Lung (tissue), 12 donors: ENCODE results near the gene APLP1. TPM values are rescaled to one million over a fixed set of nuclear protein-coding genes. Genes with fewer than 3 reads are reported as not detected.

ENCODE experiments used
- ATAC-seq: fragments of 200-7000 bp; cut with Tn5 transposase; one replicate; pipeline ENCODE4 v1.9.1; 2020; ENCODE audit warnings: moderate number of reproducible peaks; ENCODE audit not compliant: insufficient read depth, low FRiP score
- DNase-seq, 3 donors: peaks; one replicate each; pipeline ENCODE4 v3.0.0-alpha.2; 2013 to 2017
- H3K27ac ChIP-seq, 2 donors: one replicate each; pipeline ENCODE4 v1.5.1; 2013; ENCODE audit warnings: mild to moderate bottlenecking in 2 of 2, moderate library complexity in 2 of 2, control low read depth in 1 of 2, inconsistent platforms in 1 of 2, low read depth in 1 of 2, low read length in 1 of 2
- H3K27me3 ChIP-seq, 3 donors: one replicate each; pipeline ENCODE4 v1.5.1; 2013; ENCODE audit warnings: low read length in 2 of 3; ENCODE audit not compliant: control insufficient read depth in 3 of 3, insufficient read depth in 3 of 3
- H3K36me3 ChIP-seq, 4 donors: one replicate each; pipeline ENCODE4 v1.5.1; 2013; ENCODE audit warnings: low read length in 4 of 4, mild to moderate bottlenecking in 1 of 4, moderate library complexity in 1 of 4; ENCODE audit not compliant: control insufficient read depth in 4 of 4, insufficient read depth in 4 of 4
- H3K4me1 ChIP-seq, 5 donors: one replicate each; pipeline ENCODE4 v1.5.1; 2013; ENCODE audit warnings: low read length in 5 of 5, mild to moderate bottlenecking in 2 of 5, moderate library complexity in 1 of 5; ENCODE audit not compliant: control insufficient read depth in 5 of 5, insufficient read depth in 5 of 5
- H3K4me3 ChIP-seq: one replicate; pipeline ENCODE4 v1.5.1; 2013; ENCODE audit warnings: mild to moderate bottlenecking, control low read depth, moderate library complexity
- H3K9ac ChIP-seq, 2 donors: one replicate each; pipeline ENCODE4 v1.5.1; 2013; ENCODE audit warnings: low read length in 2 of 2, control low read depth in 1 of 2; ENCODE audit not compliant: insufficient read depth in 1 of 2
- H3K9me3 ChIP-seq, 4 donors: one replicate each; pipeline ENCODE4 v1.5.1; 2013; ENCODE audit warnings: low read length in 3 of 4, mild to moderate bottlenecking in 1 of 4, moderate library complexity in 1 of 4; ENCODE audit not compliant: control insufficient read depth in 4 of 4, insufficient read depth in 3 of 4
- CTCF ChIP-seq: IDR thresholded peaks from 2 replicates; pipeline ENCODE4 v1.5.1; 2012; ENCODE audit warnings: mild to moderate bottlenecking; ENCODE audit errors: control extremely low read depth, extremely low read depth
- WGBS, 2 donors: extraction: QIAGEN DNeasy Blood & Tissue Kit; methylation state at CpG; one replicate each; pipeline ENCODE4 v1.1.7; 2013; 5-methylcytosine and 5-hydroxymethylcytosine counted together
- polyA plus RNA-seq, 2 donors: library from polyadenylated mRNA; stranded (reverse); fragments of 200-250 nt; gene quantifications; one replicate each; pipeline ENCODE4 v1.2.1, GENCODE V29; 2013
- total RNA-seq, 2 donors: library from RNA; depleted of rRNA in 1 of 2; stranded (reverse); fragments of >200 nt in 1 of 2; gene quantifications; one replicate each; pipeline ENCODE4 v1.2.1, GENCODE V29; 2014 to 2021
- donor health status: control.
- donor health status: control.
- donor health status: Bipolar disorder and iron deficiency.
- donor health status: healthy.
- donor health status: DM: yes; HTN: yes; CAD: no.

The APLP1 gene
- total and polyA plus RNA-seq, 4 donors = 0.94 to 6.5 (median 2.0) TPM

GRCh38 chr19:35847911-35848310, 20.5 kb upstream of the APLP1 start:
- Histone ChIP-seq H3K9ac (no peak overlapping the region), H3K27me3 (peaks cover 6 to 33% (median 27%) of the 10 kb centered on the region in 3 donors), H3K9me3 (peaks cover 0 to 6% (median 0%) of the 10 kb centered on the region in 4 donors), H3K4me3 (no peak overlapping the region), H3K36me3 (no peaks in the 10 kb centered on the region), H3K4me1 (peaks cover 0 to 18% (median 5%) of the 10 kb centered on the region in 5 donors), H3K27ac (no peak overlapping the region)
- no peak for ATAC-seq
- no peak for DNase-seq
- TF ChIP-seq CTCF = no peak
- WGBS, 2 donors = 82 to 83% methylated on average over 8 of the region's 8 CpGs

- Histone ChIP-seq H3K9me3 (peaks cover 0 to 5% (median 0%) of the 10 kb centered on the region in 4 donors), H3K27ac (no peak overlapping the region), H3K36me3 (no peaks in the 10 kb centered on the region), H3K27me3 (peaks cover 6 to 29% (median 27%) of the 10 kb centered on the region in 3 donors), H3K4me3 (no peak overlapping the region), H3K9ac (no peak overlapping the region), H3K4me1 (peaks cover 0 to 18% (median 5%) of the 10 kb centered on the region in 5 donors)
- no peak for DNase-seq
- no peak for ATAC-seq
- no peak for TF ChIP-seq CTCF
- WGBS, 2 donors = 75 to 81% methylated on average over 8 of the region's 8 CpGs
Measured at GRCh38 chr19:35848486-35848885, 19.9 kb upstream of the APLP1 start.

GRCh38 chr19:35848919-35849505, 19.4 kb upstream of the APLP1 start:
- H3K4me1 ChIP-seq = peaks cover 0 to 15% (median 5%) of the 10 kb centered on the region in 5 donors
- WGBS, 2 donors = 91 to 92% methylated on average over 17 to 18 of the region's 18 CpGs
- no peak for ATAC-seq

More at GRCh38 chr19:35848919-35849505, 19.4 kb upstream of the APLP1 start:
- Histone ChIP-seq H3K9me3 (peaks cover 0 to 2% (median 0%) of the 10 kb centered on the region in 4 donors), H3K36me3 (no peaks in the 10 kb centered on the region), H3K4me3 (no peak overlapping the region), H3K9ac (no peak overlapping the region), H3K27me3 (peaks cover 6 to 25% (median 22%) of the 10 kb centered on the region in 3 donors), H3K27ac (no peak overlapping the region)
- no peak for TF ChIP-seq CTCF
- no peak for DNase-seq
